Lower leg skin (tissue), 4 donors: ENCODE measurements around the gene BEAN1. TPM values are rescaled to one million over a fixed set of nuclear protein-coding genes. Genes with fewer than 3 reads are reported as not detected.
A peak's percentile ranks its signal among the peaks of the same experiment; 100 is the strongest.
"Not testable (repeated sequence)": the region's sequence is repeated elsewhere in the genome, so short reads cannot be mapped to it uniquely, and the experiment has no call there.

ENCODE experiments used
- DNase-seq, 2 donors: peaks; one replicate each; pipeline ENCODE4 v3.0.0-alpha.2; 2019; ENCODE audit warnings: low spot score in 2 of 2
- H3K4me3 ChIP-seq: fragments of 200-600 bp; sonication (generic); 2 replicates; pipeline ENCODE4 v1.5.1; 2017; ENCODE audit warnings: mild to moderate bottlenecking, low read depth; ENCODE audit not compliant: poor library complexity, severe bottlenecking
- CTCF ChIP-seq, 3 donors: fragments of 450-650 bp; IDR thresholded peaks; one replicate each; pipeline ENCODE4 v1.5.1; 2016; ENCODE audit warnings: antibody characterized with exemption in 3 of 3, mild to moderate bottlenecking in 3 of 3, moderate library complexity in 2 of 3
- POLR2A ChIP-seq, 2 donors: fragments of 450-650 bp; IDR thresholded peaks; one replicate each; pipeline ENCODE4 v1.6.1; 2016 to 2017; ENCODE audit warnings: antibody characterized with exemption in 2 of 2, mild to moderate bottlenecking in 1 of 2, moderate library complexity in 1 of 2
- WGBS, 2 donors: methylation state at CpG; one replicate each; pipeline ENCODE4 v1.1.5; 2018; 5-methylcytosine and 5-hydroxymethylcytosine counted together
- intact Hi-C: fragments of 100-400 bp; cut with DNase I; formaldehyde crosslinking; loops from one replicate; pipeline ENCODE4 v1.15.0; 2023; ENCODE audit warnings: low total_unique reads
- total RNA-seq, 4 donors: library from RNA; depleted of rRNA; stranded (reverse); fragments of >200 nt; gene quantifications; one replicate each; pipeline ENCODE4 v1.1.0, GENCODE V29; 2016

The BEAN1 gene
- total RNA-seq, 4 donors from 2014 or later = 0.72 to 3.9 (median 2.9) TPM; not detected in 1

GRCh38 chr16:66460703-66461102 is 33.6 kb downstream of the BEAN1 start:
- DNase-seq = peak in 1 of 2 donors; percentile 7

GRCh38 chr16:66462912-66463311 is 35.8 kb downstream of the BEAN1 start:
- WGBS, 2 donors = 21 to 42% methylated on average over 1 of the region's 1 CpG
- intact Hi-C loops = no loop called here
- no peak overlapping the region for H3K4me3 ChIP-seq

More at GRCh38 chr16:66460703-66461102, 33.6 kb downstream of the BEAN1 start:
- no peak for TF ChIP-seq CTCF (IDR thresholded peaks at IDR 0.05)
- WGBS, 2 donors = 96 to 97% methylated on average over 1 of the region's 1 CpG
- intact Hi-C loops = no loop called here
- no peak overlapping the region for H3K4me3 ChIP-seq

GRCh38 chr16:66465946-66466345 is 38.9 kb downstream of the BEAN1 start:
- 94 to 96% methylated on average over 6 of the region's 6 CpGs for WGBS, 2 donors
- peak in 1 of 2 donors; percentile 73 for DNase-seq
- H3K4me3 ChIP-seq, intact Hi-C loops: not testable (repeated sequence)

More at GRCh38 chr16:66462912-66463311, 35.8 kb downstream of the BEAN1 start:
- TF ChIP-seq POLR2A (IDR thresholded peaks at IDR 0.05) (no peak), CTCF (IDR thresholded peaks at IDR 0.05) (no peak)
- DNase-seq = peak in 1 of 2 donors; percentile 5

GRCh38 chr16:66466636-66467035 is 39.5 kb downstream of the BEAN1 start:
- H3K4me3 ChIP-seq, intact Hi-C loops: not testable (repeated sequence)
- WGBS, 2 donors = 94 to 95% methylated on average over 6 of the region's 6 CpGs
- peak in 1 of 2 donors; percentile 43 for DNase-seq

GRCh38 chr16:66467611-66468010 is 40.5 kb downstream of the BEAN1 start:
- no peak overlapping the region for H3K4me3 ChIP-seq
- 90 to 97% methylated on average over 5 of the region's 5 CpGs for WGBS, 2 donors
- intact Hi-C loops = no loop called here

GRCh38 chr16:66468321-66468965 is 41.3 kb downstream of the BEAN1 start:
- 86 to 92% methylated on average over 11 of the region's 11 CpGs for WGBS, 2 donors
- peak in 1 of 2 donors; percentile 52 for DNase-seq
- TF ChIP-seq CTCF (IDR thresholded peaks at IDR 0.05) (no peak), POLR2A (IDR thresholded peaks at IDR 0.05) (no peak)
- intact Hi-C loops = no loop called here
- no peak overlapping the region for H3K4me3 ChIP-seq

More at GRCh38 chr16:66467611-66468010, 40.5 kb downstream of the BEAN1 start:
- no peak for TF ChIP-seq CTCF (IDR thresholded peaks at IDR 0.05)
- no peak for TF ChIP-seq POLR2A (IDR thresholded peaks at IDR 0.05)
- DNase-seq = peak in 1 of 2 donors; percentile 54
